ENCODE results near the gene AFP. TPM values are rescaled to one million over a fixed set of nuclear protein-coding genes. Genes with fewer than 3 reads are reported as not detected.

AFP gene
- total RNA-seq, 4 donors from 2014 or later = not detected

DNA sequence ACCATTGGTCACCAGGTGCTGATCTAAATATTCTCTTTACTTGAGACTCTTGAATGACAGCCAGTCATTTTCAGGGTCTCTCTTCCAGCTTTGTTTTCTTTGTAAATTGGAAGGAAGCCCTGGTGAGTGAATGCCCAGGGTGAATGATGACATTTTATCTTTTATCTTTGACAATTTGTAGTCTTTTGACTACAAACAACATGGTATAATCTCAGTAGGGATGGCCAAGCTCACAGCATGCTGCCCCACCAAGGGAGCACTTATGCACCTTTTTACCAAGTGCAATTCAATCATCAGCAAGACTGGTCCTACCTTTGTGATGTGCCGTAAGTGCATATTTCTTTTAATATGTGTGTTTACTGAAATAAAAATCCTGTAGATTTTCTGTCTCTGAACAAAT is 51.2 kb downstream of the AFP start:
- H3K4me3 ChIP-seq (ENCODE audit: low read depth, poor library complexity, severe bottlenecking) = no peak overlapping the region
- WGBS, 2 donors = 92 to 97% methylated on average over 1 of the region's 1 CpG
- intact Hi-C loops (cut with DNase I; ENCODE audit: low total_unique reads) = no loop called here
- TF ChIP-seq POLR2A (IDR thresholded peaks at IDR 0.05) (no peak), CTCF (IDR thresholded peaks at IDR 0.05) (no peak)
- no peak for DNase-seq (ENCODE audit: low spot score in 2 of 2)

DNA sequence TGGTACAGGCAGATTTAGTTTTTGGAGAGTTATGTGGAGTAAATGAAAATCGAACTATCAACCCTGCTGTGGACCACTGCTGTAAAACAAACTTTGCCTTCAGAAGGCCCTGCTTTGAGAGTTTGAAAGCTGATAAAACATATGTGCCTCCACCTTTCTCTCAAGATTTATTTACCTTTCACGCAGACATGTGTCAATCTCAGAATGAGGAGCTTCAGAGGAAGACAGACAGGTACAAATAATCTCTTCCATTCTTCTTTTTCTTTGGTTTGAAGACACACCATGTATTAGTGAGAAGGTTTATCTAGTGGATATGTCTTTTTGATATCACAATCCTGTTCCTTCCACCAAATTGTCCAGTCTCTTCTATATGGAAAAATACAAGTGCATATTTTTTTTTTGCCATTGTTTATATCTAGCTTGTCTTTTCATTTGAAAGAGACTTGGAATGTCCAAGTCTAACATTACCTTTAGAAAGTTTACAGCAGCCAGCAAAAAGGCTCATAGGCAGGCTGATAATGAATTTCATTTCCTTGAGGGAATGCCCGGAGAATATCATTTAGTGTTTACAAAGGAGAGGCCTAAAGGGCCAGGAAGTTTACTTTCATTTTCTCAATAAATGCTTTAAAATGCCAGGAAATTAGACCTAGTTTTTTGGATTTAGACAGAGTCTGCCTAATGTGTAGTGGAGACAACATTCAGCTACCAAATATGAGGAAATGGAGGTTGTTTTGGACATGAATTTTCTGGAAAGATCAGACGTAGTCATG is 64.2 kb downstream of the AFP start:
- no peak for DNase-seq (ENCODE audit: low spot score in 2 of 2)
- 39 to 45% methylated on average over 4 of the region's 4 CpGs for WGBS, 2 donors
- no peak overlapping the region for H3K4me3 ChIP-seq (ENCODE audit: low read depth, poor library complexity, severe bottlenecking)
- intact Hi-C loops (cut with DNase I; ENCODE audit: low total_unique reads) = no loop called here
- TF ChIP-seq POLR2A (IDR thresholded peaks at IDR 0.05) (no peak), CTCF (IDR thresholded peaks at IDR 0.05) (no peak)

DNA sequence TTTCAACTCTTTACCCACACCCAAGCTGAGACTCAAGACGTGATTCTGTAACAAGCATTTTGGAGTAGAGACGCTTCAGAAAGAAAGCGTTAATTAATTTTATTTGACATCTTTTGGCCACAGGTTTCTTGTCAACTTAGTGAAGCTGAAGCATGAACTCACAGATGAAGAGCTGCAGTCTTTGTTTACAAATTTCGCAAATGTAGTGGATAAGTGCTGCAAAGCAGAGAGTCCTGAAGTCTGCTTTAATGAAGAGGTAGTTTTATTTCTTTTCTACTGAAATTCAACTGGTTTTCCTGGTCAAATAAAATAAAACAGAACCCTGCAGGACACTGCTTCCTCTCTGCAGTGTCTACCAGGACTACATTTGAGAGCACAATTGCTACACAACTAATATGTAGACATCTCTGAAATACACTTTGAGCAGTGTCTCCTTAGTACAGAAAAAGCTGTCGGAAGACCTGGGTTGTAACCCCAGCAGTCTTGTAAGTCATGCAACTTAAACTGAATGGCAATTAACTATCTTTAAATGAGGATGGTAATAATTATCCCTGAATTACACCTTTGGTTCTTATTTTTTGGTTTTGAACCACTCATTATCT is 65.7 kb downstream of the AFP start:
- WGBS, 2 donors = 62 to 75% methylated on average over 5 of the region's 5 CpGs
- no peak overlapping the region for H3K4me3 ChIP-seq (ENCODE audit: low read depth, poor library complexity, severe bottlenecking)
- intact Hi-C loops (cut with DNase I; ENCODE audit: low total_unique reads) = no loop called here
- no peak for DNase-seq (ENCODE audit: low spot score in 2 of 2)
- TF ChIP-seq CTCF (IDR thresholded peaks at IDR 0.05) (no peak), POLR2A (IDR thresholded peaks at IDR 0.05) (no peak)

DNA sequence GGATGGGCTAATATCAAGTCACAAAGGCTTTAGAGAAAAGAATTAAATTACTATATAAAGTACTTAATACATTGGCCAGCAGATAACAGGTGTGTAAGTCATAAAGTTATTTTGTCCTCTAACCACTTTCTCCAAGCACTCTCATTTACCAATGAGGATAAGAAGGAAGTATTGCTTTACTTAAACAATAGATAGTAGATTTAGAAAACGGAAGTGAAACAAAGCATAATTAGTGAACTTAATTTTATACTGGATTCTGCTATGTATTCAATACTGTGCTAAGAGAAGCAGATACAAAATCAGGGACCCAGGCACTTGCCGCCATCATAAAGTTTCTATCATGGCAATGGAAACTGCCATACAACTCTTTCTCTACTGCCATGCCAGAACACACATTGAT is 69.5 kb downstream of the AFP start:
- DNase-seq (ENCODE audit: low spot score in 2 of 2) = no peak
- intact Hi-C loops (cut with DNase I; ENCODE audit: low total_unique reads) = no loop called here
- TF ChIP-seq CTCF (IDR thresholded peaks at IDR 0.05) (no peak), POLR2A (IDR thresholded peaks at IDR 0.05) (no peak)
- 78 to 81% methylated on average over 2 of the region's 2 CpGs for WGBS, 2 donors
- no peak overlapping the region for H3K4me3 ChIP-seq (ENCODE audit: low read depth, poor library complexity, severe bottlenecking)

Other genes with a start within 250 kb of the AFP start
- gene ANKRD17, start 177.4 kb upstream of the AFP start, total RNA-seq = 10 to 100 TPM; 48.0 to 64.1 (median 57.0) TPM
- gene ALB, start 31.9 kb upstream of the AFP start, total RNA-seq = under 1 TPM in 1 of 4 donors, not detected in 3; 0.25 TPM
- not detected for gene AFM, start 45.5 kb downstream of the AFP start, total RNA-seq
- gene RASSF6, start 184.2 kb downstream of the AFP start, total RNA-seq = 10 to 100 TPM in 3 of 4 donors, 1 to 10 TPM in 1; 6.2 to 15.1 (median 11.5) TPM